Chondrocyte (in vitro differentiated cells): ENCODE measurements around the gene GLB1L3. TPM values are rescaled to one million over a fixed set of nuclear protein-coding genes. Genes with fewer than 3 reads are reported as not detected.

Source experiments
- DNase-seq: peaks from one replicate; pipeline ENCODE4 v3.0.0; 2021; ENCODE audit warnings: mixed read lengths, low spot score
- H3K27ac Mint-ChIP-seq: one replicate; pipeline ENCODE4 v1.8.0; 2021; ENCODE audit warnings: mild to moderate bottlenecking, moderate library complexity, mixed read lengths; ENCODE audit not compliant: unreplicated experiment
- H3K27me3 Mint-ChIP-seq: 2 replicates; pipeline ENCODE4 v1.8.0; 2021; ENCODE audit warnings: low read depth, mixed read lengths
- H3K36me3 Mint-ChIP-seq: 2 replicates; pipeline ENCODE4 v1.8.0; 2021; ENCODE audit warnings: low read depth, mixed read lengths
- H3K4me1 Mint-ChIP-seq: 2 replicates; pipeline ENCODE4 v1.8.0; 2021; ENCODE audit warnings: low read depth, mild to moderate bottlenecking, mixed read lengths
- H3K4me3 Mint-ChIP-seq: one replicate; pipeline ENCODE4 v1.8.0; 2021; ENCODE audit warnings: mild to moderate bottlenecking, moderate library complexity, mixed read lengths; ENCODE audit not compliant: unreplicated experiment
- H3K9me3 Mint-ChIP-seq: 2 replicates; pipeline ENCODE4 v1.8.0; 2021; ENCODE audit warnings: low read depth, mixed read lengths
- total RNA-seq: library from RNA; stranded (reverse); gene quantifications from 3 replicates; pipeline ENCODE4 v1.2.1, GENCODE V29; 2021
- TF ChIP-seq, protein P1 (sequence below): fragments of 200-600 bp; sonication (generic); IDR thresholded peaks from 2 replicates; pipeline ENCODE4 v1.5.0; 2021; ENCODE audit warnings: antibody characterized with exemption, mild to moderate bottlenecking, moderate library complexity

The GLB1L3 gene
- total RNA-seq, 1 donor from 2014 or later = not detected

- TF ChIP-seq, protein P1, sequence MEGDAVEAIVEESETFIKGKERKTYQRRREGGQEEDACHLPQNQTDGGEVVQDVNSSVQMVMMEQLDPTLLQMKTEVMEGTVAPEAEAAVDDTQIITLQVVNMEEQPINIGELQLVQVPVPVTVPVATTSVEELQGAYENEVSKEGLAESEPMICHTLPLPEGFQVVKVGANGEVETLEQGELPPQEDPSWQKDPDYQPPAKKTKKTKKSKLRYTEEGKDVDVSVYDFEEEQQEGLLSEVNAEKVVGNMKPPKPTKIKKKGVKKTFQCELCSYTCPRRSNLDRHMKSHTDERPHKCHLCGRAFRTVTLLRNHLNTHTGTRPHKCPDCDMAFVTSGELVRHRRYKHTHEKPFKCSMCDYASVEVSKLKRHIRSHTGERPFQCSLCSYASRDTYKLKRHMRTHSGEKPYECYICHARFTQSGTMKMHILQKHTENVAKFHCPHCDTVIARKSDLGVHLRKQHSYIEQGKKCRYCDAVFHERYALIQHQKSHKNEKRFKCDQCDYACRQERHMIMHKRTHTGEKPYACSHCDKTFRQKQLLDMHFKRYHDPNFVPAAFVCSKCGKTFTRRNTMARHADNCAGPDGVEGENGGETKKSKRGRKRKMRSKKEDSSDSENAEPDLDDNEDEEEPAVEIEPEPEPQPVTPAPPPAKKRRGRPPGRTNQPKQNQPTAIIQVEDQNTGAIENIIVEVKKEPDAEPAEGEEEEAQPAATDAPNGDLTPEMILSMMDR = no peak
- Mint-ChIP-seq H3K4me3 (peak overlapping the region; percentile 72), H3K27me3 (peaks cover 59% of the 10 kb centered on the region), H3K4me1 (peaks cover 12% of the 10 kb centered on the region), H3K27ac (no peak overlapping the region), H3K36me3 (peaks cover 2% of the 10 kb centered on the region), H3K9me3 (no peaks in the 10 kb centered on the region)
- no peak for DNase-seq
These were observed 54.6 kb downstream of the GLB1L3 start for GRCh38 chr11:134330611-134331353.

GRCh38 chr11:134331354-134332188, 55.4 kb downstream of the GLB1L3 start, which contains the start of gene GLB1L2:
GLB1L2 (plus strand) TSS chr11:134331988; CDS start chr11:134332062, 74 bp downstream.
- Mint-ChIP-seq H3K27ac (no peak within 1 kb of the TSS), H3K4me1 (peaks cover 12% of the 10 kb centered on the region), H3K27me3 (peaks cover 59% of the 10 kb centered on the region), H3K36me3 (peaks cover 3% of the 10 kb centered on the region), H3K9me3 (no peaks in the 10 kb centered on the region), H3K4me3 (peak within 1 kb of the TSS; percentile 72)
- no peak for DNase-seq
- TF ChIP-seq, protein P1 = no peak

GRCh38 chr11:134332189-134332631, 56.0 kb downstream of the GLB1L3 start:
- peaks cover 54% of the 10 kb centered on the region for H3K27me3 Mint-ChIP-seq

DNA sequence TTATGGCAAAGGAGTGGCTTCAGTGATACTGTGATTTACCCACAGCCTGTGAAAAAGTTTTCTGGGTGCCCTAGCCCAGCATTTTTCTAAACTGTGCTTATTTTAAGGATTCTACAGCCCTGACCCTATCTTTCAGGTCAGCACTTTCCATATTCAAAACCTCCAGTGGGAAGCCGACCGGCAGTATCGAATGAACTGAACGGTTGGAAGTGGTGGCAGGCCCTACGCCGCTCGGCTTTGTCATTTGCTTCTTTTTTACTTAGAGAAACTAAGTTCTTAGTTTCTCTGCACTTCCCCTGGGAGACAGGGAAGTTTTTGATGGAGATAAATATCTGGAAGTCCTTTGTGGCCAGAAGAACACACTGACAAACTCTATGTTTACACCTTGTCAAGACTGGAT, 56.6 kb downstream of the GLB1L3 start:
- H3K36me3 Mint-ChIP-seq = peaks cover 1% of the 10 kb centered on the region
- no peaks in the 10 kb centered on the region for H3K9me3 Mint-ChIP-seq
- peak overlapping the region; percentile 23 for H3K4me3 Mint-ChIP-seq
- peaks cover 49% of the 10 kb centered on the region for H3K27me3 Mint-ChIP-seq
- no peak overlapping the region for H3K27ac Mint-ChIP-seq
- no peak for DNase-seq
- H3K4me1 Mint-ChIP-seq = peaks cover 12% of the 10 kb centered on the region
- TF ChIP-seq, protein P1 = no peak

More at GRCh38 chr11:134332189-134332631, 56.0 kb downstream of the GLB1L3 start:
- TF ChIP-seq, protein P1 = no peak
- Mint-ChIP-seq H3K4me3 (peak overlapping the region; percentile 54), H3K4me1 (peaks cover 12% of the 10 kb centered on the region), H3K9me3 (no peaks in the 10 kb centered on the region), H3K27ac (no peak overlapping the region), H3K36me3 (peaks cover 3% of the 10 kb centered on the region)
- no peak for DNase-seq

- H3K9me3 Mint-ChIP-seq = no peaks in the 10 kb centered on the region
- peaks cover 12% of the 10 kb centered on the region for H3K4me1 Mint-ChIP-seq
- TF ChIP-seq, protein P1 = no peak
- no peak overlapping the region for H3K4me3 Mint-ChIP-seq
- H3K27ac Mint-ChIP-seq = peak overlapping the region; percentile 55
- peaks cover 49% of the 10 kb centered on the region for H3K27me3 Mint-ChIP-seq
- no peak for DNase-seq
- peaks cover 1% of the 10 kb centered on the region for H3K36me3 Mint-ChIP-seq
These were observed 57.1 kb downstream of the GLB1L3 start for GRCh38 chr11:134333312-134333711.
